ENCODE data around the gene SNED1.

The SNED1 gene

GRCh38 chr2:240990726-240991377 lies 7.6 kb upstream of the SNED1 start:
- no peak for DNase-seq (ENCODE audit: low read depth)
- no peak for TF ChIP-seq CTCF (IDR thresholded peaks at IDR 0.05; ENCODE audit: control insufficient read depth, insufficient read depth, low read depth, low read length, missing control alignments)
- H3K4me3 ChIP-seq (ENCODE audit: control insufficient read depth, low read depth, low read length) = no peak overlapping the region

- no peak for TF ChIP-seq CTCF (IDR thresholded peaks at IDR 0.05; ENCODE audit: control insufficient read depth, insufficient read depth, low read depth, low read length, missing control alignments)
- peak; percentile 69 for DNase-seq (ENCODE audit: low read depth)
- no peak overlapping the region for H3K4me3 ChIP-seq (ENCODE audit: control insufficient read depth, low read depth, low read length)
These were observed 6.8 kb upstream of the SNED1 start for GRCh38 chr2:240991378-240992263.

- H3K4me3 ChIP-seq (ENCODE audit: control insufficient read depth, low read depth, low read length) = no peak overlapping the region
- no peak for DNase-seq (ENCODE audit: low read depth)
- no peak for TF ChIP-seq CTCF (IDR thresholded peaks at IDR 0.05; ENCODE audit: control insufficient read depth, insufficient read depth, low read depth, low read length, missing control alignments)
These were observed 5.7 kb upstream of the SNED1 start for GRCh38 chr2:240992572-240993291.

- H3K4me3 ChIP-seq (ENCODE audit: control insufficient read depth, low read depth, low read length) = no peak overlapping the region
- DNase-seq (ENCODE audit: low read depth) = no peak
- TF ChIP-seq CTCF (IDR thresholded peaks at IDR 0.05; ENCODE audit: control insufficient read depth, insufficient read depth, low read depth, low read length, missing control alignments) = no peak
These were observed 4.8 kb upstream of the SNED1 start for GRCh38 chr2:240993446-240994170.

- H3K4me3 ChIP-seq (ENCODE audit: control insufficient read depth, low read depth, low read length) = no peak overlapping the region
- no peak for DNase-seq (ENCODE audit: low read depth)
- TF ChIP-seq CTCF (IDR thresholded peaks at IDR 0.05; ENCODE audit: control insufficient read depth, insufficient read depth, low read depth, low read length, missing control alignments) = no peak
These were observed 4.1 kb upstream of the SNED1 start for GRCh38 chr2:240994171-240994896.

All from AG09309 (cell line).